ENCODE data around the gene C14orf132.

The C14orf132 gene

GRCh38 chr14:96080571-96080970 is 41.4 kb downstream of the C14orf132 start:
- H3K9ac ChIP-seq (ENCODE audit: low read depth, low read length) = no peak overlapping the region
- no peaks in the 10 kb centered on the region for H3K9me3 ChIP-seq (ENCODE audit: control insufficient read depth, insufficient read depth, low read length)
- H3K36me3 ChIP-seq (ENCODE audit: insufficient read depth, low read length) = no peaks in the 10 kb centered on the region
- H3K4me1 ChIP-seq (ENCODE audit: insufficient read depth, low read length) = peaks cover 4% of the 10 kb centered on the region; the same call in 1 of the 2 replicates

DNA sequence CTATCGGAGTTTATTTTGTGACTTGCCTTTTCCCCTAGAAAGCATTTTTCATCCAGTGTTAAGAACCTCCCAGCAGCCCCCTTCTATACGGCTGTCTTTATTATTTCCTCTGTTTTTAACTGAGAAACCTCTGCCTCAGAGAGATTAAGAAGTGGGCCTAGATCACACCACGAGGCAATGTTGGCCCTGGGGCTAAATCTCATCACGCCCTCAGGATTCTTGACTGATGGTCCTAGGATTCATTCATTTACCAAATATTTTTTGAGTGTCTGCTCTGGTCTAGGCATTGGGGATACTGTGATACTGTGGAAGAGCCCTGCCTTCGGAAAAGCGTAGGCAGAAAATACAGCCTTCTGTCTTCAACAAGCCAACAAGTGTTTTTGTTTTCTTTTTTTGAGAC is 42.1 kb downstream of the C14orf132 start:
- Histone ChIP-seq H3K36me3 (ENCODE audit: insufficient read depth, low read length) (no peaks in the 10 kb centered on the region), H3K4me1 (ENCODE audit: insufficient read depth, low read length) (peaks cover 10% of the 10 kb centered on the region; the same call in 1 of the 2 replicates), H3K9me3 (ENCODE audit: control insufficient read depth, insufficient read depth, low read length) (no peaks in the 10 kb centered on the region), H3K9ac (ENCODE audit: low read depth, low read length) (no peak overlapping the region)

DNA sequence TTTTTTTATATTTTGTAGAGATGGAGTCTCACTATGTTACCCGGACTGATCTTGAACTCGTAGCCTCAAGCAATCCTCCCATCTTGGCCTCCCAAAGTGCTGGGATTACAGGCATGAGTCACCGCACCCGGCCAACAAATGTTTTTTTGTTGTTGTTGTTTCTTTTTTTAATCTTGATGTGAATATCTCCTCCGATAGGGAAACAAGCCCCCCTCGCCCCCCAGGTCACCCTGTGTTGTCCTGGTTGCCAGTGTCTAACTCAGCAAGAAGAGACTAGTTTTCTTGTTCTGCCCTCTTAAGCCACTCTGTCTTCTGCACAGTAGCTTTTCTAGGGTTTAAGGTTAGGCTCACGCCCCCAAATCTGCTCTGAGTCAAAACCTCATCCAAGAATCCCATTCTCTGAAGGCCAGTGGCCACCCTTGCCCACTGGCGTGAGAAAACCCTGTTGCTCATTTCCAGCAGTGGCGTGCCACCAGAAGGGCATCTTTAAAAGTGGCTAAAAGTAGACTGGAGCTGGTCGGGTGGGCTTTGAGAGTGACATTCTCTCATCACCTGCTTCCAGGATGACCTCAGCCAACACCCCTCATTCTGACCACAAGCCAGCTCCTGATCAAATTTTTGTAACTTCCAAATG is 42.7 kb downstream of the C14orf132 start:
- Histone ChIP-seq H3K4me1 (ENCODE audit: insufficient read depth, low read length) (peaks cover 12% of the 10 kb centered on the region; the same call in 1 of the 2 replicates), H3K9me3 (ENCODE audit: control insufficient read depth, insufficient read depth, low read length) (no peaks in the 10 kb centered on the region), H3K9ac (ENCODE audit: low read depth, low read length) (no peak overlapping the region), H3K36me3 (ENCODE audit: insufficient read depth, low read length) (no peaks in the 10 kb centered on the region)

DNA sequence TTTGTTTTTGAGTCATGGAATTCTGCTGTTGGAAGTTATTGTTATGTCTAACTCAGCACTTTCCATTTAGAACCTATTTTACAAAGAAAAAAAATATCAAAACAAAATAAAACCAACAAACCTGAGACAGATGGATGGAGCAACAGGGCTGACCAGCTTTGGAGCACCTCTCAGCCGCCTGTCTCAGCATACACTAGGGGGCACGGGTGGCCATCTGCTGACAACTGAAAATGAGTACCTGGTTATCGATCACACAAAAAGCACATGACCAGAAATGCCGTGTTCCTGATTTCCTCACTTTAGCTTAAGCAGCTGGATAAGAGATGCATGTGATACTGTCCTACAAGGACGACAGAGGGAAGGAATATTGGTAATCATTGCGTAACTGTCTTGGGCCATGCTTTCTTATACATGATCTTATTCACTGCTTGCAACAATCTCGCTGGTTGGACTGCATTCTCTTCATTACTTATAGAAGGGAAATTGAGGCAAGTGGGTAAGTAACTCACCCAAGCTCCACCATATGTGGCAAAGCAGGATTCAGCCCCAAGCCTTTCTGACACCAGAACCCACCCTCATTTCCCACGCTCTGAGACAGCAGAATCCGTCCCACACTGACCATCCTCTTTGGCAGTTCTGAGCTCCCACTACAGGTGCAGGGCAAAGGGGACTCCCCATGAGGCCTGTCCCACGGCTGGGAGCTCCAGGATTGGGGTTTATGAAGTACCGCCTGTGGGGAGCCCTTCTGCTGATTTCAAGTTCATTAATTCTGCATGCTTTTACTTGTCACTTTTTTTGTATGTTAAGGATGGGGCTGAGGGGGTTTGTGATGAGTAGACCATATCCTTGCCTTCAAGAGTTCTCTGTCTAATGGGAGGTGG is 43.5 kb downstream of the C14orf132 start:
- Histone ChIP-seq H3K36me3 (ENCODE audit: insufficient read depth, low read length) (no peaks in the 10 kb centered on the region), H3K9ac (ENCODE audit: low read depth, low read length) (no peak overlapping the region), H3K4me1 (ENCODE audit: insufficient read depth, low read length) (peaks cover 12% of the 10 kb centered on the region; the same call in 1 of the 2 replicates), H3K9me3 (ENCODE audit: control insufficient read depth, insufficient read depth, low read length) (no peaks in the 10 kb centered on the region)

GRCh38 chr14:96083667-96084320 is 44.6 kb downstream of the C14orf132 start:
- Histone ChIP-seq H3K9me3 (ENCODE audit: control insufficient read depth, insufficient read depth, low read length) (no peaks in the 10 kb centered on the region), H3K9ac (ENCODE audit: low read depth, low read length) (no peak overlapping the region), H3K36me3 (ENCODE audit: insufficient read depth, low read length) (no peaks in the 10 kb centered on the region), H3K4me1 (ENCODE audit: insufficient read depth, low read length) (peaks cover 12% of the 10 kb centered on the region; the same call in 1 of the 2 replicates)

DNA sequence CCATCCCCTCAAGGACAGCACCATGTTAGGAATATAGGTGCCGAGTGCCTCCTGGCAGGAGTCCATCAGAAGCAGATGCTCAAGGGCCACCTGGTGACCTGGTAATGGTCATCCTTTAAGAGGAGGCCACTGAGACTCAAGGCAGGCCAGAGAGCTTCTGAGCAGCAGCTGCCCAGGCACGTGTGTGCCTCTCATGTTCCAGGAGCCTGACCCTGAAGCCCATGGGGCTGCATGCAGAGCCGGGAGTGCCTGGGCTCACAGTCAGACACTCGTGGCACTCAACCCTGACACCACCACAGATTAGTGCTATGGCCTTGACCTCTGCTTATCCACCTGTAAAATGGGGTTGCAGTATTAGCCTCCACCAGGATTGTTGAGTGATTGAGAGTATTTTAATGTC is 45.6 kb downstream of the C14orf132 start:
- Histone ChIP-seq H3K9ac (ENCODE audit: low read depth, low read length) (no peak overlapping the region), H3K4me1 (ENCODE audit: insufficient read depth, low read length) (peaks cover 12% of the 10 kb centered on the region; the same call in 1 of the 2 replicates), H3K36me3 (ENCODE audit: insufficient read depth, low read length) (no peaks in the 10 kb centered on the region), H3K9me3 (ENCODE audit: control insufficient read depth, insufficient read depth, low read length) (no peaks in the 10 kb centered on the region)

DNA sequence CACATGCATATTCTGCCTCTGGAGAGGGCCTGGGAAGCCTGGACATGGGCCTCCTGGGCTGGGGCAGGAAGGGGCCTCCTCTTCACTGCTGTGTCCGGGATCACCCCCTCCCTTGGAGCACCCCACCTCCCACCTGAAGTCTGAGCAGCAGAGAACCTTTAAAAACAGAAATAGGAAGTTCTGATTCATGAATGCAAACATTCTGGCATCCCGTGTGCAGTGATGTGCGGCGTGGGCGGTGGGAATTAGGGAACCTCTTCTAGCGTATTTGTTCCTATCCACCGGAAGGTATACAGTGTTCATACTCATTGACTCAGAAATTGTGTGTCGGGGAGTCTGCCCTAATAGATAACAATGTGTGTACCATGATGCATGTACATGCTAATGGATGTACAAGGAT is 46.2 kb downstream of the C14orf132 start:
- Histone ChIP-seq H3K36me3 (ENCODE audit: insufficient read depth, low read length) (no peaks in the 10 kb centered on the region), H3K4me1 (ENCODE audit: insufficient read depth, low read length) (peaks cover 12% of the 10 kb centered on the region; the same call in 1 of the 2 replicates), H3K9ac (ENCODE audit: low read depth, low read length) (no peak overlapping the region), H3K9me3 (ENCODE audit: control insufficient read depth, insufficient read depth, low read length) (no peaks in the 10 kb centered on the region)

DNA sequence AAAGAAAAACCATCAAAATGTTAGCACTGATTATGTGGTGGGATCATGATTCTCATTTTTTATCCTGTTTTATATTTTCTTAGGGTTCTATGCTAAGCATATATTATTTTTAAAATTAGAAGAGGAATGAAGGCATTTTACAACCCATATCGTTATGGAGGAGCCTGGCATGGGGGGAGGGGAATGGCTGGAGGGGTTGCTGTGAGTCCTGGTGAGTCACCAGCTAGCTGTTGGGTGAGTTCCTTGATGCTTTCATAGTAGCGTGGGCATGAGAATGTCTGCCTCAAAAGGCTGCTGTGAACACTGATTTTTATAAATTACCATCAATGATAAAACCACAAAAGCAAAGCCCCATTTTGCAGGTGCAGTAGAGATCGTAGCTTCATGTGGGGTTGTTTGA is 46.9 kb downstream of the C14orf132 start:
- no peaks in the 10 kb centered on the region for H3K36me3 ChIP-seq (ENCODE audit: insufficient read depth, low read length)
- no peaks in the 10 kb centered on the region for H3K9me3 ChIP-seq (ENCODE audit: control insufficient read depth, insufficient read depth, low read length)
- peaks cover 12% of the 10 kb centered on the region; the same call in 1 of the 2 replicates for H3K4me1 ChIP-seq (ENCODE audit: insufficient read depth, low read length)
- H3K9ac ChIP-seq (ENCODE audit: low read depth, low read length) = no peak overlapping the region

- no peaks in the 10 kb centered on the region for H3K36me3 ChIP-seq (ENCODE audit: insufficient read depth, low read length)
- H3K9me3 ChIP-seq (ENCODE audit: control insufficient read depth, insufficient read depth, low read length) = no peaks in the 10 kb centered on the region
- H3K9ac ChIP-seq (ENCODE audit: low read depth, low read length) = no peak overlapping the region
- peaks cover 12% of the 10 kb centered on the region; the same call in 1 of the 2 replicates for H3K4me1 ChIP-seq (ENCODE audit: insufficient read depth, low read length)
Measured at GRCh38 chr14:96086574-96087077, 47.5 kb downstream of the C14orf132 start.

- Histone ChIP-seq H3K9ac (ENCODE audit: low read depth, low read length) (no peak overlapping the region), H3K36me3 (ENCODE audit: insufficient read depth, low read length) (no peaks in the 10 kb centered on the region), H3K4me1 (ENCODE audit: insufficient read depth, low read length) (peaks cover 12% of the 10 kb centered on the region; the same call in 1 of the 2 replicates), H3K9me3 (ENCODE audit: control insufficient read depth, insufficient read depth, low read length) (no peaks in the 10 kb centered on the region)
Measured at GRCh38 chr14:96088074-96088473, 48.9 kb downstream of the C14orf132 start.

GRCh38 chr14:96088481-96088880 is 49.3 kb downstream of the C14orf132 start:
- Histone ChIP-seq H3K9ac (ENCODE audit: low read depth, low read length) (no peak overlapping the region), H3K9me3 (ENCODE audit: control insufficient read depth, insufficient read depth, low read length) (no peaks in the 10 kb centered on the region), H3K36me3 (ENCODE audit: insufficient read depth, low read length) (no peaks in the 10 kb centered on the region), H3K4me1 (ENCODE audit: insufficient read depth, low read length) (peaks cover 11% of the 10 kb centered on the region; the same call in 1 of the 2 replicates)

- H3K4me1 ChIP-seq (ENCODE audit: insufficient read depth, low read length) = peaks cover 8% of the 10 kb centered on the region; the same call in 1 of the 2 replicates
- no peaks in the 10 kb centered on the region for H3K36me3 ChIP-seq (ENCODE audit: insufficient read depth, low read length)
- no peak overlapping the region for H3K9ac ChIP-seq (ENCODE audit: low read depth, low read length)
- H3K9me3 ChIP-seq (ENCODE audit: control insufficient read depth, insufficient read depth, low read length) = no peaks in the 10 kb centered on the region
Measured at GRCh38 chr14:96088911-96089310, 49.7 kb downstream of the C14orf132 start.

DNA sequence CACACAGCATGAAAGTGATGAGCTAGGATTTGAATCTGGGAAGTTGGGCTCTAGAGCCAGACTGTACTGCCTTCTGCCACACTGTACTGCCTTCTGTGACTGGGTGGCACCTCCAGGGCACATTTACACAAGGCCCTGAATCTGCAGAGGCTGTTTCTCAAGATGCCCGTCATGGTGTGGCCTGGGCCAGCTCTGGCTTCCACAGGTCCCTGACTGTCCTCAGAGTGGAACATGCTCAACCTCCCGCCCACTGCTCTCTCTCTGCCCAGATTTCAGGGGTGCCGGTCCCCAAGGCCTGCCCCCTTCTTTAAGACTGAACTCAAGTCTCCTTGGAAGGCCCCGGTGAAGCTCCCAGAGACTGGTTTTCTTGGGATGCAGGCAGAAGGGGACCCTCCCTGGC is 50.2 kb downstream of the C14orf132 start:
- Histone ChIP-seq H3K36me3 (ENCODE audit: insufficient read depth, low read length) (no peaks in the 10 kb centered on the region), H3K4me1 (ENCODE audit: insufficient read depth, low read length) (peaks cover 8% of the 10 kb centered on the region; the same call in 1 of the 2 replicates), H3K9me3 (ENCODE audit: control insufficient read depth, insufficient read depth, low read length) (no peaks in the 10 kb centered on the region), H3K9ac (ENCODE audit: low read depth, low read length) (no peak overlapping the region)

DNA sequence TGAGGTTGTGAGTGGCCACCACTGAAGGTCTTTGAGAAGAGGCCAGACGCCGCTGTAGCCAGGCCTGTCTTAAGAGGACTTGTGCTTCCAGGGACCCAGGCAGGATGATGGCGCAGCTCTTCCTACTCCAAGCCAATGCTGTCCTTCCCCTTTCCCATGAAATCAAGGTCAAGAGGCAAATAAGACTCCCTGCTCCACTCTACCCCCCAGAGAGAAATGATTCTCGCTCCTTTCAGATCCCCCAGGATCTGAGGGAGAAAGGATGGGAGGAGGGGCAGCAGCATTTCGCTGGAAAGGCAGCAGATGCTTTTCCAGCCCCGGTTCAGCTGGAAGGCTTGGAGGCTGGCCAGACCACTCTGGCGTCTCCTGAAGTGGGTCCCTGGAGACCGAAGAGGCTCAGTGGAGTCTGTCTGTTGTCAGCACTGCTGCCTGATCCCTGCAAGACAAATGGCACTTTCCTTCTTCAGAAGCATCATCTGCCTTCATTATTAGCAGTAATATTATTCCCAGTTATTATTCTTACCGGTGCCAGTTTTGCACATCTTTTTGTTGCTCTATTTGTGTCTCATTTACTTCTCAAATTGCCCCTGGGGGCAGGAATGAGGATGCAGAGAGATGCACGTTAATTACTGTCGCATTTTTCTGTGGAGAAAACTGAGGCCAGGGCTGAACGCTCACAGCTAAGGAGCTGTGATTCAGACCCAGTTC is 51.4 kb downstream of the C14orf132 start:
- Histone ChIP-seq H3K36me3 (ENCODE audit: insufficient read depth, low read length) (no peaks in the 10 kb centered on the region), H3K9me3 (ENCODE audit: control insufficient read depth, insufficient read depth, low read length) (no peaks in the 10 kb centered on the region), H3K4me1 (ENCODE audit: insufficient read depth, low read length) (peaks cover 12% of the 10 kb centered on the region), H3K9ac (ENCODE audit: low read depth, low read length) (no peak overlapping the region)
